ENCODE measurements around the gene PLCB1.
"Not testable (repeated sequence)": the region's sequence is repeated elsewhere in the genome, so short reads cannot be mapped to it uniquely, and the experiment has no call there.

The PLCB1 gene

DNA sequence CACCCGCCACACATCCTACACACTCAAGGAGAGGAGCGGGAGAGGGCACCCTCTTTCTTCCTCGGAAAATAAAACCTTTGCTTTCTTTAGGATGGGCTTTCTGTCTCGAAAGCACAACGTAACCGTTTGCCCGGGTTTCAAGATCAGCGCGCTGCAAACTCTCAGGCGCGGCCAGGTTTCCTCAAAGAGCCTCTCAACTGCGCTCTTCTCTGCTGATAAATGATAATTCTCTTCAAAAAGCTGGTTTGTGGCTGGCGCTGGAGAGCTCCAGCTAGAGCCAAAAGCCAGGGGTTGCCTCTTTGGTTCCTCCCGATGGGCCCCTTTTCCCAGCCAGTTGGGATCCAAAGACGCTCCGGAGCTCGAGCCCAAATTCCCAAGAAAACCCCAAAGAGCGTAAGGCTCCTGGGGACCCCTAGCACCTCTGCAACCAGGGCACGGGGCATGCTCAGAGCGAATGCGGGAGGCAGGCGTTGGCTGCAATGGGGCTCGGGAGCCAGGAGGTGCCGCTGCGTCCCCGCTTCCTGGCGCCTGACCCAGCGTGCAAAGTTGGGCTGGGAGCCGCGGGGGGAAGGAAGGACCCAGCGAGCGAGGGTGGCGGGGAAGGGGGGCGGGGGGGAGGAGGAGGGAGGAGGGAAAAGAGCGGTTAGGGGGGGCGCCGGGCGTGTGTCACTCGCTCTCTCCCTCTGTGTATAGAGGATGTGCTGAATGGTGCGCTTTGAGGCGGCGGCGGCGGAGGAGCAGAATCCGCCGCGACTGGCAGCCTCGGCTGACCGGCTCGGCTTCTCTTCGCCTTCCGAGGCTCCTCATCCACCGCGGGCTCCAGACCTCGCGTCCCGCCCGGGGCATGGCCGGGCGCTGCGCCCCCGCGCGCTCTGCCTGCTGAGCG lies at the start of gene PLCB1:
TSS of gene PLCB1 (plus strand) at position 669 of the 886 bp plus-strand sequence. CDS start 386 bp downstream, outside the sequence.
- DNase-seq (ENCODE audit: low read depth) = peak; percentile 68

DNA sequence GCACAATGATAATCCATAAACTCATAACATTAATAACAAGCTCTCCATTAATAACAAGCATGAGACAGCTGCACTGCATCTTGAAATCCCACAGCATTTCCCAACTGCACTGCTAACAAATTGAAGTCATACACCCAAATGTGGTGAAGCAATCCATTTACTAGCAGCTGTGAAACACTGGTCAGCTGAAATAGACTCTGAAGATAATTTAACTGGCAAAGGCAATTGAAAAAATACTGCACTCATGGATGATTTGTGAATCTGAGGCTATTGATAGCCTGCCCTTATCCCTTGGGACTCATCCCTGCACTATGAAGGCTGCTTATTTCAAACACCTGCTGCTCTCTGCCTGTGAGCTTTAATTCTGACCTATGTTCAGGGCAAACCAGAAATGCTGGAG lies 49.1 kb upstream of the PLCB1 start:
- peak; percentile 43 for DNase-seq (ENCODE audit: low read depth)

DNA sequence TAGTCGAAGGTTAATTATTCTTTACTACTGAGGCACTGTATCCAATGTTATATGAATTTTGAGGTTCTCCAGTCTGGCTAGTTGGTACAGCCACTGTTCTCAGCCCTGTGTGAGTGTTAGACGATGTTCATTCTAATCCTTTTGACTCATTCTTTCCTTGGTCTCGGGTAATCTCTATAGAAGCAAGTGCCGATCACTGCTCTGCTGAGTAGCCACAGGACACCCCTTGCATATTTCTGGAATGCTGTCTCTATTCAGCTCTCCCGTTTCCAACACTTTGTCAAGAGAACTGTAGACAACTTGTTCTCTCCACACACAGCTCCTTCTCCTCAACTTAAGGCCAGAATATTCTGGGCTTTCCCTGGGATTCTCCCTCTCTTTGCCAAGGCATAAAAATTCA lies 42.4 kb upstream of the PLCB1 start:
- DNase-seq (ENCODE audit: low read depth) = no peak

DNA sequence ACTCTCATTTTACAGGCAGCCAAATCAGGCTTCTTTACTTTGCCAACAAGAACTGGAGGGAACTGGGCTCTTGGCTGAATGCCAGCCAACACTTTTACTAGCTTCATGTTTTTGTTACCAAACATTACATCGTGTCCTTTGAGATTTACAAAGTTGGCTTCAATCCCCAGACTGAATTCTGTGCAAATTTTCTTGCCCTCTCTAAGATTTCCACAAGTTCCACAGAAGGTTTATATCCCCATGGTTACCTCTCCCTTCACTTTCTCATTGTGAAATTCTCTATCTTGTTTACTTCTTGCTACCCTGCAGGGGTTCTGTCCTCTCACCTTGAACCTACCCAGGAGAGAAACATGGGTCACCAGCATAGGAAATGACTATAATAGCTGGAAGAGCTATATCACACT lies 37.6 kb upstream of the PLCB1 start:
- peak; percentile 90 for DNase-seq (ENCODE audit: low read depth)

DNA sequence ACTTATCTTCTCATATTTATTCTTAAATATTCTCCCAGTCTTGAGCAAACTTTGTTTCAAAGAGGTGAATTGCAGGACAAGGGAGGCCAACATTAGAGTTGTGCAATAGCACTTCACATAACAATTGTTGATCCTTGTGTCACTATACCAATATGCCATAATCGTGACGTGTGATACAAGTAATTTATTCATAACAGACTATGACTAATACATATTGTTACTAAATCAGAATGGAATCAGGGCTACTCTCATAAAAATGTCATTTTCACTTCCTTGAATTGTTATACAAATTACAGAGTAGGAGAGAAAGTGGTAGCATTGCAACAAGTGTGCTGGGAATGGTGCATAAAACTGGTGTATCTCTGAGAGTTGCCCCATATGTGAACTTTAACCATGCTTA lies 37.2 kb upstream of the PLCB1 start:
- DNase-seq (ENCODE audit: low read depth) = peak; percentile 39

DNA sequence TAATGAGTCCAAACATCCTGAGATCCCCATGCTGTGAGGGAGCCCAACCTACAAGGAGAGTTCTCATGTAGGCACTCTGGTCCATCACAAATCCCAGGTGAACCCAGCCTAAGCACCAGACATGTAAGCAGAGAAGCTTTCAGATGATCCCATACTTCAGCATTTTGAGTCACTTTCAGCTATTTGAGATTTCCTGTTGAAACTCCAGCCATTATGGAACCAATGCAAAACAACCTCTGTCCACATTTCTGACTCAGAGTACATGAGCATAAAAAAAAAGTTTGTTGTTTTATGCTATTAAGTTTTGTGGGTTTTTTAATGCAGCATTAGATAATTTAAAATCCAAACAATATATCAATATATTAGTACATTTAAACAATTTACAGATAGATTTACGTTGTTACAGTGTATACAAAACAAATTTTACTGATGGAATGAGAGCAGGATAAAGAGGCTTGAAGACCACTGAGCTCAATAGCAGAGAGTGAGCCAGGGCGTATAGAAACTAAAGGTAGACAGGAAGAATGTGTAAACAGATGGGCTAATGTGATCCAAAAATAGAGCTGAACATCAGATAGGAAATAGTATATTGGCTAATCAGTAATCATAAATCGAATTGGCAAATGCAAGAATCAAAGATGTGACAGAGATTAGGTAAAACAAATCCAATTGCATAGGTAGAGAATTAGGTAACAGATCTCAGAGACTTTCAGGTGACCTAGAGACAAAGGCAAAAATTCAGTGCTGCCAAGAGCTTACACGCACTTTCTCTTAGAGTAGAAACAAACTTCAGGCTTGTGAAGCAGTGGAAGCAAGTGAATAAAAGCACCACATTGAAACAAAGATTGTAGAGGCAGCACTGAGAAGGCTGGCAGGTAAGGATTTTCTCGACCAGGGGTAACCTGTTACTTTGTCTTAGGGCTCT lies 36.2 kb upstream of the PLCB1 start:
- DNase-seq (ENCODE audit: low read depth) = peak; percentile 27

DNA sequence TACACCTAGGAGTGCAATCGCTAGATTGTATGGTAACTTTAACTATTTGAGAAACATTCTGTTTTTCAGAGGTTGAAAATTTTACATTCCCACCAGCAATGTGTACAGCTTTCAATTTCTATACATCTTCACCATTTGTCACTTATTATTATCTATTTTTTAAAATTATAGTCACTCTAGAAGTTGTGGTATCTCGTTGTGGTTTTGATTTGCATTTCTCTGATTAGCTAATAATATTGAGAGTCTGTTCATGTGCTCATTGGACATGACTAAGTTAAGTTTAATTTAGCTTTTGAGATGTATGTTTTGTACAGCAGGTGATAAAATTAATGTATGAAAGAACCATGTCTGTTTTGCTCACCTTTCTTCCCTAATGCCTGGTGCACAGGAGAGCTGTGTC lies 34.8 kb upstream of the PLCB1 start:
- no peak for DNase-seq (ENCODE audit: low read depth)

DNA sequence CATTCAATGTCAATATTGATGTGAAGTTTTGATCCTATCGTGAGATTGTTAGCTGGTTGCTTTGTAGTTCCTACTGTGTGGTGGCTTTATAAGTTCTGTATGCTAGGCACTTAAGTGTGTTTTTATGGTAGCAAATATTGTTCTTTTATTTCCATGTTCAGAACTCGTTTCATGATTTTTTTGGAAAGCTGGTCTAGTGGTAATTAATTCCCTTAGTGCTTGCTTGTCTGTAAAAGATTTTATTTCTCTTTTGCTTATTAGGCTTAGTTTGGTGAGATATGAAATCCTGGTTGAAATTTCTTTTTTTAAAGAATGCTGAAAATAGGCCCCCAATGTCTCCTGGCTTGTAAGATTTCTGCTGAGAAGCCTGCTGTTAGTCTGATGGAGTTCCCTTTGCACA lies 27.8 kb upstream of the PLCB1 start:
- DNase-seq (ENCODE audit: low read depth) = no peak

DNA sequence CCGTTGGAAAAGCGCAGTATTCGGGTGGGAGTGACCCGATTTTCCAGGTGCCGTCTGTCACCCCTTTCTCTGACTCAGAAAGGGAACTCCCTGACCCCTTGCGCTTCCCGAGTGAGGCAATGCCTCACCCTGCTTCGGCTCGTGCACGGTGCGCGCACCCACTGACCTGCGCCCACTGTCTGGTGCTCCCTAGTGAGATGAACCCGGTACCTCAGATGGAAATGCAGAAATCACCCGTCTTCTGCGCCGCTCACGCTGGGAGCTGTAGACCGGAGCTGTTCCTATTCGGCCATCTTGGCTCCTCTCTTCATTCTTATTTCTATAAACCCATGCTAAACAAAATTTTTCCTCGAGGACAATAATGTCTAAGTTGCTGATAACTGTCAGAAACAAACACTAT lies 17.5 kb upstream of the PLCB1 start:
- DNase-seq (ENCODE audit: low read depth) = not testable (repeated sequence)

DNA sequence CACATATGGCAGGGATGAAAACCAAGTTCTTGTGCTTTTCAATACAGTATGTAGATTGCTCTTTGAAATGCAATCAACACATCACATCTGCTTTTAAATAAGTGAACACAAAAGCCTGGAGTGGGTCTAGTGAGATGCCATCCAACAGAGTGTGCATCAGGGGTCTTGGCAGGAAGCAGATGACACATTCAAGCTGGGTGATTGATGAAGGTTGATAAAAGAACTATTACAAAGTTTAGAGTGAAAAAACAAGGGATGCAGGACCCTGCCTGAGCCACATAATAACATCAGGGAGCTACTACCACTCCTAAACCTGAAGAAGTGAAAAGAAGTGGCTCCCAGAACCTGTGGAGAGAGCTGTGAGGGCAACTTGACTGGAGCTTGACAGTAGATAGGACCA lies 16.6 kb upstream of the PLCB1 start:
- DNase-seq (ENCODE audit: low read depth) = no peak

DNA sequence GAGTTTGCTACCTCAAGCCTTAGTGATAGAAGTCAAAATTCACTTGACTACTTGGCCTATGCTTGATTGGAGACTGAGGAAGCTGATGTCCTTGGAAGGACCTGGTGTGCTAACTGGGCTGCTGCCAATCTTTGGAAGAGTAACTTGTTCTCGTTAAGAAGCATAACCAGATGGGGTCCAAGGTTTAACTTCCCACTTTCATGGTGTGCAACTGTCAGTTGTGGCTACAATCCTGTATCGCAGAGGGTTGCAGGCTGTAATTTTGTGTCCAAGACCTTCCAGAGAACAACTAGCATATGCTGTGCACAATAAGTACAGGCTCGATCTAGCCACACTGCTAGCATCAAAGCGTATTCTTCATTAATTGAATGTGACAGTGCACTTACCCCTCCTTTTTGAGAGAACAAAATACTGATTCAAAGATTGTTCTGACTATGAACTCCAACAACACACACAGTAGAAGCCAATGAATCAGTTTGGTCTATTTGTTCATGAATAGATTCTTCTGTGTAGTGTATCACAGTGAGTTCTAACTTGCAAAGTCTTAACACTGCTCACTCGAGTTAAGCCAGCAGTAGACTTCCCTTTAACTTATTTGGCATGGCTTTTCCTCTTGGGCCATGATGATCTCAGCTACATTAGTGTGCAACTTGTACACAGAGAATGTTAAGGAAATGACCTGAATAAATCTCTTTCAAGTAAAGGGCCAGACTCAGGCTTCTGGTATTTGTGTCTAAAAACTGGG lies 15.8 kb upstream of the PLCB1 start:
- peak; percentile 33 for DNase-seq (ENCODE audit: low read depth)

DNA sequence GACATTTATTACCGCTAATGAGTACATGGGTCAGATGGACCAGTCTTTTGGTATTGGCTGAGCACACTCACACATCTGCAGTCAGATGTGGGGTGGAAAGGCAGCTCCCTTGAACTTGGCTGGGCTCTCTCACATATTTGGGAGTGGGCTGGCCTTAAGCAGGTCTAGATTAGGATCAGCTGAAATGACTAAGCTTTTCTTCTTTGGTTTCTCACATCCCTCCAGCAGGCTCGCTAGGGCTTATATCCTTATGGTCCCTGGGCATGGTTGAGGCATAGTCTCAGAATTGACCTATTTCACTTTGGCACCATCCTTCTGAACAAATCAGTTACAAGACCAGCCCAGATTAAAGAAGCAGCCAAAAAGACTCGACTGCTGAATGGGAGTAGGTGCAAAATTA lies 14.4 kb upstream of the PLCB1 start:
- no peak for DNase-seq (ENCODE audit: low read depth)

DNA sequence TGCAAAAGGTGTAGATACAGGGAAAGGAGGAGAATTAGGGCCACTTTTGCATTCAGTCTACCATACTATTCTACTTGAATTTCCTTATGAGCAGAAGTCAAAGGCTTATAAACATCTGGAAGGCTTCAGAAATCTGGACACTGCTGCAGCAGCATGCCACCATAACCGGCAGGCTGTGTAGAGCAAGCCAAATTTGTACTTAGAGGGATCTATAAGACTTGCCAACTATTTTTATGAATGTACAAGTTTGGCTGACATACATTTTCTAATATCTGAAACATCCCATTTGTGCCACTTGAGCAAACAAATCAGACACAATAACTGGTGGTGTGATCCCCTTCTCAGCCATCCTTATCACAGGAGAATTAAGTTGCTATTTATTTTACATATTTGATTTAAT lies 14.0 kb upstream of the PLCB1 start:
- DNase-seq (ENCODE audit: low read depth) = no peak

DNA sequence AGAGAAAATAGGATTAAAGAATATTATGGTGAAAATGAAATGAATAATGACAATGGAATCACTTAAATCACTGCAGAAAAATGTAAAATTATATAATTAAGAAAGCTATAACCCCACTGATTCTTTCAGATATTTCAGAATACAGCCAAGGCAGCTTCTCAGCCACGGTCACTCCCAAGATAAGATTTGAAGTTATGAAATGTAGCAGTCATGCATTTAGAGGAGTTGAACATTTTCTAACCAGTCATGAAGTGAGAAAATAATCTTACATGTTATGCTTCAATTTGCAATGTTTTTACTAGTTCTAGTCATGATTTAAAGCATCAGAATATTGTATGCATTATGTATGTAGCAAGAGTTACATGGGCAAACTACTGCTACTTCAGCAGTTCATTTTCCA lies 13.3 kb upstream of the PLCB1 start:
- no peak for DNase-seq (ENCODE audit: low read depth)

DNA sequence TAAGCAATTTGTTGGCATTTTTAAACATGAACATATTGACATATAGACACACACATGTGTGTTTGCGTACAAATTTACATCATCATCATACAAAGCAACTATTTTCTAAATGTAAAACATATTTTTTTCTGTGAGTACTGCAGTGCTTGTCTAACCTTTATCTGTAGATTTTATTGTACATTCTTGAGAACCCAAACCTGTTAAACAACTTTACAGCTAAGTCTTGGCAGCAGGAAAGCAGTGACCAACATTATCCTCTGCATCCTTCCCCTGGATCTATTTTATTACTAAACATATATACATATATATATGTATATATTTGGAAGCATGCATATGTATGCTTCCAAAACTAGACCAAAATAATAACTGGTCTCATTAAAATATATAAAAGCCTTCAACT lies 10.4 kb upstream of the PLCB1 start:
- no peak for DNase-seq (ENCODE audit: low read depth)

DNA sequence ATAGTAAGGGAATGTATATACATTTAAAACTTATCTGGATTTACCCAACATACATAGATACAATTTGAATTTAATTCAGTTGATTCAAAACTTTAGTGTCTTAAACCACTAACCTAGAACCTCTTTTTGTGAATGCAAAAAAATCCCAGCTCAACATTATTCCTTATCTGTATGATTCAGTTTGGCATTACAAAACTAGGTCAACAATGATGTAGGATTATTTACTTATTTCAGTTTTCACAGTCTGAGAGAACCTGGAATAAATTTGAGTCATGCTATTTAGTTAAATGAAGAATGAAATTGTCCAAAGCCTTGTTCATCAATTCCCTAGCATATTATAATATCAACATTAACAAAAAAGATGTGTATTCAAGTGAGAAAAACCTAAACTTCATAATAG lies 7.4 kb upstream of the PLCB1 start:
- DNase-seq (ENCODE audit: low read depth) = no peak

DNA sequence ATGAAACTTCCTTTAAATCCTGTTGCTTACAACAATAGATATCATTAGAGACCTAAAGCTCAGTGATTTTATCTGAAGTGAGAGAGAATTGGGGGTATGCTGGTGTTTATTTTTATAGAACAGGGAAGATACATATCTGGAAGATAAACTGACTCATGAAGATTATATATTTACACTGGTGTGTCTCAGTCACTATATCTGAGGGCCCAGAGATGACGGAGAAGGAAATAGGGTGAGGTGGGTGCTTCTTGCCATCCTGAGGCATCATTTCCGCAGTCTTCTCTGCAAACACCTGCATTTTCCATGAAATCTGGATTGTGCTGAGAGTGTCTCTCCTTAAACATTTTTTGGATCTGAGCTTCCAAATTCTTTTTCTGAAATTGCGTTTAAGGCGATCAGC lies 5.9 kb upstream of the PLCB1 start:
- DNase-seq (ENCODE audit: low read depth) = no peak

DNA sequence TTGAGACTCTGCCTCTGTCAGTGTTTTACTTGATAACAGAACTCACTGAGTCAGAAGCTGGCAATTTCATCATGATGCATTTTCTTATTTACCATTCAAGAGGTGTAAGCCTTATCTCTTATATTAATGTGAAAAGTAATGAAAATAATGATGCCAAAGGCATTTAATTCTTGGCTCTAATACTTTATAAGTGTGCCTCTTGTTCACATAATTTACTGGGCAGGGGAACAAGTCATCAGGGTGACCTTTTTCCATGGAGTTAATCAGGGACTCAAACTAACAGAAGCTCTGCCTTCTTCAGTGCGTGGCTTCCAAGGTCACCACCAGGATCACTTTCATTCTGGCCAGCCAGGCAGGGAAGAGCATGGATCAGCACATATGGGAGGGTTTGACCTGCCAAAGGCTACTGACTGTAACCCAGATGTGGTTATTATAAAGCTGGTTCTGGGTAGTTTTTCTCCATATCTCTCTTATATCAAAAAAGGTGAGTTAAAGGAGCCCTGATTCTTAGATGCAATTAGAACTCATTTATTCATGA lies 5.2 kb upstream of the PLCB1 start:
- DNase-seq (ENCODE audit: low read depth) = no peak

DNA sequence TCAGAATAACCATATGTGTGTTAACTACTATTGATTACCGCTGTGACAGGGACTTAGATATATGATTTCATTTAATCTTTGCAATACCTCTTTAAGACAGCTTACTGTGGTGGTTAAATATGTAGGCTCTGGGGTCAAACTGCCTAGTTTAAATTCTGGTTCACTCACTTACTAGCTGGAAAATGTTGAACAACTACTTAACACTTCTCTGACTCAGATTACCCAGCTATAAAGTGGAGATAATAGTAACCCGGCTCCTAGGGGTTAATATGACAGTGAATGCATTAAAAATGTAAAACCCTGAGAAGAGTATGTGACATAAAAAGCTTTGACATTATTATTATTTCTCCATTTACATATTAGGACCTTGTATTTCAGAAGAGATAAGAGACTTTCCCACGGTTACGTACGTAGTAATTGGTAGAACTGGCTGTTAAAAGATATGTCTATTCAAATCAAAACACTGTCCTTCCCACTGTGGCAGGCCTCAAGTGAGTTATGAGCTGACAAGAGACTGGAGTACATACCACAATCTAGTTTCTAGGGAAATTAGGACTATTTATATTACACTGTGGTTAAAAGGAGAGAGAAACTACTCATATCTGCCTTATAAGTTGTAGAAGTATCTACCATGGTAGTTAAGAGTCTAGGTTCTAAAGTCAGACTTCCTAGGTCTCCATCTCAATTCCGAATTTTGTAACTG lies 4.4 kb upstream of the PLCB1 start:
- DNase-seq (ENCODE audit: low read depth) = no peak

DNA sequence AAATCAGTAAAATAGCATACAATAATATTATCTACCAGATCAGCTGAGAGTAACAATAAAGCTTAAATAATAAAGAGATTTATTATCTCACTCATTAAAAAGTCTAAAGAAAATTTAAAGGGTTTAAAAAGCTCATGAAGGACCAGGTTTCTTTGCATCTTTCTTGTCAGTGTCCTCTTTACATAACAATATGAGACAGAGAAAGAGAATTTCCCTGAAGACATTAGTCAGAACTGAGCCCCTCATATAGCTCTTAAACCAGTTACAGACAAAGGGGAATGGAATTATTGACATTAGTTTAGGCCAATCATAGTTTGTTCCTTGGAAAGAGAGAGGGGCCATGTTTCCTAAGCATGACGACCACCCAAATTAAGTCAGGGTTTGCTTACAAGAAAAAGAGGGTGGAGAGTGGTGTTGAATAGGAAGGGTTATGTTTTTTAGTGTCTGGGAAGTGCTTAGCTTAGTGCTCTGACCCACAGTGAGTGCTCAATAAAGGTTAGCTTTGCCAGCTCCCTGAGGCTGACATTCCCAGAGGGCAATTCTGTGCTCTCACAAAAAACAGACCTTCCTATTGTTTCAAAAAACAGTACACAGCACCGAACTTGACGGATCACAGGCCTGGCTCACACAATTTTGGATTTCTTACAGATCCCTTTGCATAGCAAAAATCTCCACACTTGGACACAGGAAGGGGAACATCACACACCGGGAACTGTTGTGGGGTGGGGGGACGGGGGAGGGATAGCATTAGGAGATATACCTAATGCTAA lies 3.6 kb upstream of the PLCB1 start:
- DNase-seq (ENCODE audit: low read depth) = no peak
